HuH-7.5 (cell line): ENCODE data around the gene NT5DC2.
A peak's percentile ranks its signal among the peaks of the same experiment; 100 is the strongest.
"Not testable (repeated sequence)": the region's sequence is repeated elsewhere in the genome, so short reads cannot be mapped to it uniquely, and the experiment has no call there.

Experiments used
- DNase-seq: peaks from one replicate; pipeline ENCODE4 v3.0.0; 2011; ENCODE audit warnings: low spot score

The NT5DC2 gene

DNA sequence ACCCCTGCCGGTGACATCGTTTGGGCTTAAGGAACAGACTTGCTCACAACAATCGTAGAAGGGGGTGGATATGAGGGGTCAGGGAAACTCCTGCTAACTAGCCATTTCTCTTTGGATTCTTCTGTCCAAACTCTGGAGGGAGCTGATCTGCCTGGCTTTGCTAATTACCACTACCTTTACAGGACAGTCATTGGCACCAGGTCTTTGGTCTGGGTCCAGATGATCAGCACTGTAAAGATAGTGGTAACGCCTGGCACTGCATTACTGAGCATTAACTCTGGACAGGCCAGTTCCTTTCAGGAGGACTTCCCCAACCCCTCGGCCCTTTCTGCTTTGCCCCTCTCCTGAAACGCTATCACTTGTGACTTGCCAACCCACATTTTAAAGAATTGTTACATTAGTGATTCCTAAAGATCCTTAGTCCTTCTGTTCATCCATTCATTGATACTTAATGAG is 3.5 kb upstream of the NT5DC2 start:
- DNase-seq = no peak

DNA sequence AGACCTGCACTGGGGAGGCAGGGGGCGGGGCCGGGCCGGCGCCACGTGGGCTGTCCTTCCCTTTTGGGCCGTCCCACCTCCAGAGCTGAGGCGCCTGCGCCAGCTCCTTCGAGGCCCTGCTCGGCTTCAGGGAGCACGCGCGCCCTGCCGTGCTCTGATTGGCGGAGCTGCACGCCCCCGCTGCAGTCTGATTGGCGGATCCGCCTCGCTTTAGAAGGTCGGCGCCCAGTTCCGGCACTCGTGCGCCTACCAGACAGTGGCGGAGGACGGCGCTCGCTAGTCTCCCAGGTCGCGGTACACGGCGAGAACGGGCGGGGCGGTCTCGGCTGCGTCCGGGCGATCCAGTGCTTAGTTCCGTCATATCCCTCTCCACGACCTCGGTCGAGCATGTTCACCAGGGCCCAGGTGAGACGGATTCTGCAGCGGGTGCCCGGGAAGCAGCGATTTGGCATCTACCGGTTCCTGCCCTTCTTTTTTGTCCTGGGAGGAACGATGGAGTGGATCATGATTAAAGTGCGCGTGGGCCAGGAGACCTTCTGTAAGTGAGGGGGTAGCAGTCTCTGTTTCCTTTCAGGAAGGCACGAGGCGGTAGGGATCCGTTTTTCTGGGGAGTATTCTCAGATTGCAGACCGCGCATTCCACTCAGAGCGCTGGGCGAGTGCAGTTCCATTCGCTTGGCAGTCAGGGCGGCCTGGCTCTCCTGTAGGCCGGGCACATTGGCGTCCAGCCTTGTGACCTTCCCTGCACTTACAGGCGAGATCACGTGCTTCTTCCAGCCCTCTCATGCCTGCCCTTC is 2.9 kb upstream of the NT5DC2 start, which contains the start of gene UQCC5:
Gene UQCC5 (plus strand): TSS at position 237 of the 796 bp plus-strand sequence. CDS start 151 bp downstream, at position 388.
- DNase-seq = peak; percentile 92

DNA sequence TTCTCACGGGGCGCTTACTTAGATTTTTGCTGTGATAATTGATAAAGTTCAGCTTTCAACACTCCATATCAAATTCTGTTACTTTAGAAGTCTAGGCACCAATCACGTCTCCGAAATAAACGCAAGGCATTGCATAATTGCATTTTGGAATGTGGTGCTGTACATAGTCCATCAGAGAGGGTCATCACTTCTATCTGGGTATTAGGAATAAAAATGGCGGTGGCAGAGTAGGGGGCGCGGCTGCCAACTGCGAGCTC is 2.4 kb upstream of the NT5DC2 start:
- no peak for DNase-seq

DNA sequence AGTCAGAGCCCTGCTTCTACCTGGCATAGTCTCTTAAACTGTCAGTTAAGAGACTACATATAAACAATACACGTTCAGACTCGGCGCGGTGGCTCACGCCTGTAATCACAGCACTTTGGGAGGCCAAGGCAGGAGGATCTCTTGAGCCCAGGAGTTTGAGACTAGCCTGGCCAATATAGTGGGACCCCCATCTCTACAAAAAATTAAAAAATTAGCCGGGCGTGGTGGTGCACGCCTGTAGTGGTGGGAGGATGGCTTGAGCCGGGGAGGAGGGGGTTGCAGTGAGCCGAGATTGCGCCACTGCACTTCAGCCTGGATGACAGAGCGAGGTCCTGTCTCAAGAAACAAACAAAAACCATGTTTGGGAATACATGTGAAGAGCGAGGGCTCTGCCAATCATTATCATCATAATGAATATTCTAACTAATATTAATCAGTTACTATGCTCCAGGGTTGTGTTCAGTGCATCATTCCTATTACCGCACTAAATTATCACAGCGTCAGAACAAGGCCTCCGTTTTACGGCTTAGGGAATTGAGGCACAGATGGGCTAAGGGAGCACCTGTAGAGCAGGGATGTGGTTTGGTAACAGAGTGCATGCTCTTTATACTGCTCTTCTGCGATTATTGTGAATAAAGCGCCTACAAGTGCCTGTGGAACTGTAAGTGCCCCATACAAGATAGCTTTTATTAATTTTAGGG is 1.9 kb upstream of the NT5DC2 start:
- DNase-seq = no peak

DNA sequence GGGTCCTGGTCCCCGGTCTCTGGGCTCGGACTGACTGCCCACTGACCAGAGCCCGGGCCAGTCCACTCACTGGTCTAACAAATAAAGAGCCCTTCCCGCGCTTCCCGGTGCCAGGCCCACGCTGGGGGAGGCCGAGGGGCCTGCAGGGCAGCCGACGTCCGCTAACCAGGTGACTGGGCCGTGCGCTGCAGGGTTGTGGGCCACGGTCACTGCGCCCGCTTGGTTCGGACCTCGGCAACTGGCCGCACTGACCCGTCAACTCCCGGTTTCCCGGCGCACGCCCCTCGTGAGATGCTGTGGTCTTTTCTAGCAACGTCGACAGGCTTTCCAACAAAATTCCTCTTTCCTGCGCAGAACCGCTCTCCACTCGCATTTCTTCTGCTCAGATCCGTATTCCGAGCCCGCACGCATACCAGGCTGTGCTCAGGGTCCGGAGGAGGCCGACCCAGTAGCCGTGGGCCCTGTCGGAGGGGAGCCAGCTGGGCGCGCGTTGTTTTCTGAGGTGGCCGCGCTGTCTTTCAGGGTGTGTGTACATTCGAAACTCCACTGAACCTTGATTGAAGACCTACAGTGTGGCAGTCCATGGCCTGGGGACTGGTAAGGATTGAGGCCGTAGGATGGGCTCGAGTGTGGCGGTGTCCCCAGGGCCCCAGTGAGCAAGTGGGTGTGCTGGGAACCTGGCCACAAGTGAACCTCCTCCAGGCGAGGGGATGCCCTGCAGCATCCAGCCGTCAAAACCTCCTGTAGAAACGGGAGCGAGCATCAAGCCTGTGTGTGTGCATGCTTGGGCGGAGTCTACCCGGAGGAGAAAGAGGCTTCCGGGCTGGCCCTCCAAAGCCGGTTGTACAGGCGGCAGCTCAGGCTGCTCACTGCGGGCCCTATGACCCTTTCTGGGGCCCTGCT is 875 bp upstream of the NT5DC2 start:
- DNase-seq = no peak

DNA sequence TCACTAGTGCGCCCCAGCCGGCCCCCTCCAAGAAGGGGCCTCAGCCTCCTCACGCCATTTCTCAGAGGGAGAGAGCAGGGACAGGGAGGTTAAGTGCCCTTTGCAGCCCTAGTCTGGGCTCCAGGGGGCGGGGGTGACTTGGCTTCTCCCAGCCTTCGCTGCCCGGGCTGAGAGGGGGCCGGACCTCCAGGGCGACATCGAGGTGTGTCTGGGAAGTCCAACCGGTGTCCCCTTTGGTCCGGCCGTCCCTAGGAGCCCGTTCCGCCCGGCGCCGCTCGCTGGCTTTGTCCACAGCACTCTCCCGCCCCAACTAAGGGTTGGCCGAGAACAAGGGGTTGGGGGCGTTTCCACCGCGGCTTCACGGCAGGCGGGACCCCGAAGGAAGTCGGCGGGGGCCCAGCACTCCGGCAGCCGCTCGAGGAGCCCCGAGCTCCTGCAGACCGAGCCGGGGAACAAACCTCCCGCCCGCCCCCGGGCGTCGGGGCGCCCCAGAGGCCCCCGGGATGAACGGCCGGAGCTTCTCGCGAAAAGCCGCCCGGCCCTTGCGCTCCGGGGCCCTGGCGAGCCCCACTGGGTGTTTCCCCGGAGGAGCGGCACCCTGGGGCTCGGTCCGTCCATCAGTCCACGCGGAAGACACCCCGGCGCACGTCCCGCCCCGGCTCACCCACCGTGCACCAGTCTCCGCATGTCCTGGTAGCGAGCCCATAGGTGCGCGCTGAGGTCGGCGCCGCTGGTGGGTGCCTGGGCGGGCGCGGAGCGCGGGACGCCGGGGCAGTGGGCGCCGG is 627 bp downstream of the NT5DC2 start:
- peak; percentile 57 for DNase-seq

DNA sequence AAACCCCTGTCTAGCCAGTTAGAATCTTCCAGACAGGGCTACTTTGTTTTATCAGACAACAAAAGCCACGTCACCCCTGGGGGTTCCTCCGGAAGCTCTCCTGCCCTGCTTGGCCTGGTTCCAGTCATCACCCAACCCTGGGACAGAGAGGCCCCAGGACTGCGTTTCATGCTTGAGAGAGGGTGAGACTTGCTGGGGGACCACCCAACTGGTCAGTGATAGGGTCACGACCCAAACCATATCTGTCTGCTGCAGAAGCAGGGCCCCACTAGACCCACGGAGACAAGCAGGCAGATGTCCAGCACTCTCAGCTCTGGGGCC is 1.2 kb downstream of the NT5DC2 start:
- DNase-seq = peak; percentile 67

DNA sequence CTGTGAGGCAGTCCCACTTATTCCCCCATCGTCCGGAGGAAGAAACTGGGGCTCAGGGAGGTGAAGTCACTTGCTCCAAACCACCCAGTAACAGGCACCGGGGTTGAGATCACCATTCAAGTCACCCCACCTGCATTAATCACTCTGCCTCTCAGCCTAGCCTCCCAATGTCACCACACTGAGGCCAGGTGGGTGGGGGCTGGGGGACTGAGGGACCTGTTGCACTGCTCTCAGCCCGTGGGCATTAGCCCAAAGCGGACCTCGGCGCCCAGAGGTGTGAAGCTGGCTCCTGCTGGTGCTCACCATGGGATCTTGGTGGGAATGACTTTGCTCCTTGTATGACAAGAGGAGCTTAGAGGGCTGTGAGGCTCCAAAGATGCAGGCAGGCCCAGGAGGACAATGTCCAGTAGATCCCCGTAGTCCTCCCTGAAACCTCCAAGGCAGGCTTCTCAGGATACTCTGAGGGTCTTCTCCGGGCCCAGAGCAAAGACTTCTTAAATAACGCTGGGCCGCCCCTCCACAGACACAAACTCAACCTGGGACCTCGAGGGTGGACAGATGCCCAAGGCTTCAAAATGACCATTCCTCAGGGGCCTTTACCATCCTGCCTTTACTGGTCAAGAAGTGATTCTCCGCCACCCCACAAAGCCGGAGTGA is 1.7 kb downstream of the NT5DC2 start:
- no peak for DNase-seq

DNA sequence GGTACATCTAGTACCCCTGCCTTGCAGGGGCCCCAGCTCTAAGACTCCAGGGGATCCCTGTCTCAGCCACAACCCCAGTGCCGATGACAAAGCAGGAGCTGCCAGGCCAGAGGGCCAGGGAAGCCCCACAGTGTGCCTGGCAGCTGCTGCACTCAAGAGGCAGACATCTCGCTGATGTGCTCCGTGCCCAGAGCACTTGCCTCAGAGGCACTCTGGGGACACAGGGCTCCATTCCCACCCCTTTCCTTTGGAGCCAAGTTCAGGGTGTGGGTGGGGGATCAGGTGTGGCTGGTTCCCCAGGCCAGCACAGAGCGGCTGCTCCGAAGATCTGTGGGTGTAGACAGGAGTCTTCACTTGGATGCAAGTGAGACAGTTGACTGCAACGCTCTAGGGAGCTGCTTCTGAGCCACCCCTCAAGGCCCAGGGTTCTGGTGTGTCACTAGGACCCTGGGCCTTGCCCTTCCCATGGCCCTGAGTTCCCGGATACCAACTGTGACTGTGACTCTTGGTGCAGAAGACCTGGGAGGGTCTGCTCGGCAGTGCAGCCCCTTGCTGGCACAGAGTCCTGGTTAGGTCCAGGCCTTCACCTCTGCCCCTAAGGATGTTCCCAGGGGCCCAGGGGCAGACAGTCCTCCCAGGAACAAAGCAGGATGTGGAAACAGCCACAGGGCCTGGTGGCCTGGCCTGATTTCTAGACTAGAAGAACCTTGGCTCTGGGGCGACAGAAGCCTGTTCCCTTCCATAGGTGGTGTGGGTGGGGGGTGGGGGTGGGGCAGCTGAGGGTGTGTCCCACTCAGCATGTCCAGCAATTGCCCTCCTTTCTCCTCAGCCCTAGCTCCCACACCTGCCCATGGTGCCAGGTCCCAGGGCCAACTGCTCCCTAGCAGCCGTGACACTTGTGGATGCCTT is 2.5 kb downstream of the NT5DC2 start:
- no peak for DNase-seq

DNA sequence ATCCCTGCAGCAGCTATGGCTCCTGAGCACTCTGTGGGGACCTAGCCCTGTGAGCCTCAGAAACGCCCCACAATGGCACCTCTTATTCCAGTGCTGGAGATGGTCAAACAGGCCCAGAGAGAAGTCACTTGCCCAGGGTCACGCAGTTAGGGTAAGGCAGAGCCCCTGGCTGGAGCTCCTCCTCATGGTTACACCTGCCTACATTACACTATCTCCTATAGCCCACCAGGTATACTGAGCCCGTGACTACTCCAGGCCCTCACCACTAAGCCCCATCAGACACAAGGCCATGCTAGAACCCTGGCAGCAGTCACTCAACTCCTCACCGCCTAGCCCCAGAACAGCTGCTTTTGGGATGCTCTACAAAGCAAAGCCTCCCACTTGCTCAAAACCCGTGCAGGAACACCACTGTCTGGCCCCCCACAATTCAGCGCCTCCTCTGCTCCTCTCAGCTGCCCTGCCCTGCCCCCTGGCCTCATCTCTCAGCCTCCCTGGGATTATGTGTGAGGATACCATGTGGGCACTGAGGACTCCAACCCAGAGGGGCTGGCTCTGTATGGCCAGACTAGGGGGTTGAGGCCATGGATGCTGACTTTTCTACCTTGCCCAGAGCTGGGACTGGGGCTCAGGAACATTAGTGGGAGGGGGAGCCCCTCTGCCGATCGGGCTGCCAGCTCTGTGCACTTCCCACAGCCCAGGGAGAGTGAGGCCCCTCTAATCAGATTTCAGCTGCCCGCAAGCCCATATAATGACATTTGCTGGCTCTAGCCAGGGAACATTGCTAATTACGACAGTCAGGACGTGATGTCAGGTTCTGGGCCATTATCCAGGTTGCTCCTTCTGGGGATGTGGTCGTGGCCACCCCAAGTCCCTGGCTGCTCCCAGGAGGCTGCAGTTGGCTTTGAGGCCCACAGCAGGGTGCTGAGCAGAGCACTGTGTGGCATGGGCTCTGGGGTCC is 4.0 kb downstream of the NT5DC2 start:
- peak; percentile 0 for DNase-seq

DNA sequence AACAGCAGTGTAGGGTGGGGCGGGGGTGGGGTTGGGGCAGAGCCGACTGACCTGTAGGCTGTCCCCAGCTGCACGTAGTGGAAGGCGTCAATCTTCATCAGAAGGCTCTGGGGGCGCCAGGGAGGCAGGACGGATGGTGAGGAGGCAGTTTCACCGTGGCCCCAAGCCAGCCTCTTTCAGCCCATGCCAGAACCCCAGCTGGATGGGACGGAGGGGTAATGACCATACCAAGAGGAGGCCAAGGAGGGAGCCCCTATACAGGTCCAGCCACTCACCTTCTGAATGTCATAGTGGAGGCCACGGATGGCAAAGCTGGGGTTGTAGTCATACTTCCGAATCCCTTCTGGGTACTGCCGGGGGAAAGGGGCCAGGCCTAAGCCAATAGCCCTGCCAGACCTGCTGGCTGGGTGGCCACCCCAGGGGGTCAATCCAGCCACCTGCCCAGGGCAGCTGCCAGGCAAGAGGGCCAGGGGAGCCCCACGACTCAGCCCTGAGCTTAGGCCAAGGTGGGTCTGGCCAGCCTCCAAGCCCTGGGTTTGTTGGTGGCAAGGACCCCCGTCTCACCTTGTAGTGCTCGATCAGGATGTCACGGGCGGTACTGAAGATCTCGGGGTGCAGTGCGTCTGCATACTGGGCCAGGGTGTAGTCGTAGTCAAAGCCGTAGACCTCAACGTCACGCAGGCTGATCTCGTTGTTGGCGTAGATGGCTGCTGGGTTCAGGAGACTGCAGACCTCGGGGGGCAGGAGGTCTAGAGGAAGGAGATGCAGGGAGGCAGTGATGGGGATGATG is 4.9 kb downstream of the NT5DC2 start:
- DNase-seq = peak; percentile 0

DNA sequence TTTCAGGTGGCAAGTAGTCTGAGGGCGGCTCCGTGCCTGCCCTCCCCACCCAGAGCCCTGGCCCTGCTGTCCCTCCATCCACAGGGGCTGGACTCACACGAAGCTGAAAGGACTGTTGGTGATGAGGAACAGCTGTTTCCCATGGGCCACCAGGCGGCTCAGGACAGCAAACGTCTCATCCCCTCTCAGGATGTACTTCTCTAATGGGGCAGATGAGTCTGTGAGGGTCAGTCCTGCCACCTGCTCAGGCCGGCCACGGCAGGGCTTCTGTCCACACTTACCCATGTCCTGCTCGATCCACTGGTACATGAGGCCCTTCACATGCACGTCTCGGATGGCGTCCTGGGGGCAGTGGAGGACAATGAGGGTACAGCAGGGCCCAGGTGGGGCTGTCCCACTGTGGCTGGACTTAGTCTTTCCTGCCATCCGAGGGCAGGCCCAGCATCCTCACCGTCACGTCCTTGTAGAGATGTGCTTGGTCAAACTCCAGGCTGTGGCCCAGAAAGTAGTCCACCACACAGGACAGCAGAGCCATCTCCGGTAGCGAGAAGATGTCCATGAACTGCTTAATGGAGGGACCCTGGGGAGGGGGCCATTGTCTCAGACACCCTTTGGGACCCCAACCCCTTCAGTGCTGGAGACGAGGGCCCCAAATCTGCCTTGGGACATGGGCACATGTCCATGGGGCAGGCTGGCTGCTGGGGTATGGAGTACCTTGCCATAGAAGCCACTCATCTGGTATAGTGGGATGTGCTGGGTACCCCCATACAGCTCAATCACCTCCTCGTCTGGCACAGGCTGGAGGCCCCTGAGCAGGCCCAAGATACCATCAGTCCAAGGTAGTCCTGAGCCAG is 5.7 kb downstream of the NT5DC2 start:
- peak; percentile 2 for DNase-seq

DNA sequence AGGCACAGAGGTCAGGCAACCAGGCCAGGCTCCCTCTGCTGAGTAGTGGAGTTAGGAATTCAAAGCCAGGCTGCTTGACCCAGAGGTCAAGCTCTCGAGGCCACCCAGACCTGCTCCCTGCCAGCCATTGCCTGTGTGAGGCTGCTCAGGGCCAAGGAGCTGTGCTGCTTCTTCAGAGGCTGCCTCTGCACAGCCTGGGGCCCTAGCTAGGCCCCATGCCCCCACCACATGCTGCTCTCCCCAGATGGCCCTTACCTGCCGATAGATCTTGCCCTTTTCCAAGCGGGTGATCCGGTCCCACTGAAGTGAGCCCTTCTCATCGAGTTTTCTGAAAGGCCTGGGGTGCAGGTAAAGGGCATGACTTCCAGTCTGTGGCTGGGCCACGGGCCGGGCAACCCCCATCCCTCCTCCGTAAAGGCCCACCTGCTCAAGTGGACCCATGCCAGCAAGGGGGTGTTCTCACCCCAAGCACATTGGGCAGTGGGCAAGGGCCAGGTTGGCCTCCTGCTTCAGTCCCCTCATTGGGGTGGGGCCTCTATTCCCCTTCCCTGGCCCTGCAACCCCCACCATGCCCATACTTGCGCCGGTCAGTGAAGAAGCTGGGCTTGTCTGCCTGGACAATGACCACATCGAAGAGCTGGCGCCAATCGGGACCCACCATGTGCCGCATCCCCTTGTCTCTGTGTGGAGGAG is 6.5 kb downstream of the NT5DC2 start:
- DNase-seq = peak; percentile 9

DNA sequence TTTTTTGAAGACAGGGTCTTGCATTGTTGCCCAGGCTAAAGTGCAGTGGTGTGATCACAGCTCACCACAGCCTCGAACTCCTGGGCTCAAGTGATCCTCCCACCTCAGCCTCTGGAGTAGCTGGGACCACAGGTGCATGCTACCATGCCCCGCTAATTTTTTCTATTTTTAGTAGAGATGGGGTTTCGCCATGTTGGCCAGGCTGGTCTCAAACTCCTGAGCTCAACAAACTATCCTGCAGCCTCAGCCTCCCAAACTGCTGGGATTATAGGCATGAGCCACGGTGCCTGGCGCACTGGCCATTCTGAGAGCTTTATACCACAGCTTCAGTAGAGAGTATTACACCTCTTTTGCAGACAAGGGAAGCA is 7.0 kb downstream of the NT5DC2 start:
- DNase-seq = not testable (repeated sequence)

DNA sequence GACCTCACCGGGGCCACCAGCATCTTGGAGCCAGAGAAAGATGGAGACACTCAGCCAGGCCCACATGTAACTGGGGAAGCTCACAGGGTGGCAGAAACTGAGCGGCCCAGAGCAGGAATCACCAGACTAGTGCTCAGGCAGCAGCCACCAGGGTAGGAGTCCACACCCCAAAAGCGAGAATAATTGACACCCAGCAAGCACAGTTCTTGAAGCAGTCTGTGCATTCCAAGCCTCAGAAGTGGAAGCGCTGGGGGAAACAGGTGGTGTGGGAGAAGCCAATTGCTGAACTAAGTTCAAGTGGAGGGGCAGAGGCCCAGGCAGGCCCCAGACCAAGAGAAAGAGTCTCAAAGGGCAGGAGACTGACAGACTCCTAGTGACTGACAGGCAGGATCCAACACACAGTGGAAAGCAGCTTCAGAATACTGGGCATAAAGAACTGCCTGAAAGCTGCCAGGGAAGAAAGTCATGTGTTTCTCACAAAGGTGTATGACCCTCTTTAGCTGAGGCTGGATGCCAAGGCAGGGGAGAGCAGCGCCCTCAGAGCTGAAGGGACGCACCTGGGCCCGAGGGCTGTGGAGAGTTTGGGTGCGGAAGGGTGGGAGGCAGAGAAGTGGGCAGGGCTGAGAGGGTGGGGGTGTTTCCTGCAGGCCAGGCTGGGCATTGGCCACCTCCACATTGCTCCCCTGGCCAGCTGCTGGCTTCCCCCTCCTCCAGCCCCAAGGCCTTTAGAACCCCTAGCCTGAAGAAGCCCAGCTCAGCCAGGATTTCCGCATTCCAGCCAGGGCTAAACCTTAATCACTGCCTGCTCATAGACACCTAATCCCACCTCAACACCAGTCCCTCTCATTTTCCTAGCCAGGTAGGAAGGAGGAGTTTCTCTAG is 7.7 kb downstream of the NT5DC2 start:
- peak; percentile 1 for DNase-seq
